CD14-positive monocyte (primary cell): Measurements from ENCODE around the gene SUFU. TPM values are rescaled to one million over a fixed set of nuclear protein-coding genes. Genes with fewer than 3 reads are reported as not detected.

Source experiments
- DNase-seq, 3 donors: peaks; one replicate each; pipeline ENCODE4 v3.0.0-alpha.2; 2011 to 2022
- H2AFZ ChIP-seq: 2 replicates; pipeline ENCODE4 v1.6.0; 2012; ENCODE audit warnings: mild to moderate bottlenecking, low read depth, low read length, inconsistent platforms; ENCODE audit not compliant: insufficient read depth, poor library complexity, severe bottlenecking
- H3K27ac ChIP-seq, 2 donors: 1 replicate in 1 of 2; 2 replicates in 1 of 2; pipeline ENCODE4 v1.5.1; 2012 to 2013; ENCODE audit warnings: low read length in 2 of 2, control low read depth in 1 of 2, inconsistent platforms in 1 of 2, low read depth in 1 of 2, mild to moderate bottlenecking in 1 of 2
- H3K27me3 ChIP-seq, 2 donors: one replicate each; pipeline versions ENCODE4 v1.6.0 to v1.6.1; 2011 to 2013; ENCODE audit warnings: low read length in 2 of 2; ENCODE audit not compliant: control insufficient read depth in 2 of 2, insufficient read depth in 2 of 2
- H3K36me3 ChIP-seq, 2 donors: replicated peaks in 1 of 2; 1 replicate in 1 of 2; 2 replicates in 1 of 2; pipeline versions ENCODE4 v1.5.1 to v1.6.1; 2012 to 2013; ENCODE audit warnings: low read length in 2 of 2, control low read depth in 1 of 2, inconsistent platforms in 1 of 2, mild to moderate bottlenecking in 1 of 2; ENCODE audit not compliant: insufficient read depth in 2 of 2, control insufficient read depth in 1 of 2
- H3K4me1 ChIP-seq, 2 donors: 1 replicate in 1 of 2; 2 replicates in 1 of 2; pipeline versions ENCODE4 v1.5.1 to v1.6.1; 2012 to 2013; ENCODE audit warnings: low read length in 2 of 2, control low read depth in 1 of 2, inconsistent platforms in 1 of 2, mild to moderate bottlenecking in 1 of 2, moderate library complexity in 1 of 2; ENCODE audit not compliant: insufficient read depth in 2 of 2, control insufficient read depth in 1 of 2
- H3K4me2 ChIP-seq: replicated peaks from 2 replicates; pipeline ENCODE3; 2012; ENCODE audit warnings: low read length, moderate library complexity, mild to moderate bottlenecking; ENCODE audit not compliant: poor library complexity, severe bottlenecking; ENCODE audit errors: extremely low read depth
- H3K4me3 ChIP-seq, 3 experiments: fragments of 200-600 bp in 1 of 3; sonication (generic) in 1 of 3; replicated peaks in 1 of 3; 1 replicate in 2 of 3; 2 replicates in 1 of 3; pipeline ENCODE4 v1.5.1; 2011 to 2013; ENCODE audit warnings: low read length in 3 of 3, mild to moderate bottlenecking in 3 of 3, control low read depth in 2 of 3, low read depth in 2 of 3, inconsistent platforms in 1 of 3, moderate library complexity in 1 of 3
- H3K79me2 ChIP-seq: 2 replicates; pipeline ENCODE4 v1.6.0; 2012; ENCODE audit warnings: mild to moderate bottlenecking, control low read depth, inconsistent platforms, low read length, moderate library complexity; ENCODE audit not compliant: insufficient read depth
- H3K9ac ChIP-seq: 2 replicates; pipeline ENCODE4 v1.6.0; 2017; ENCODE audit warnings: low read length, mild to moderate bottlenecking; ENCODE audit not compliant: insufficient read depth, poor library complexity, severe bottlenecking
- H3K9me3 ChIP-seq, 2 donors: replicated peaks in 1 of 2; 1 replicate in 1 of 2; 2 replicates in 1 of 2; pipeline versions ENCODE4 v1.5.1 to v1.6.1; 2012 to 2013; ENCODE audit warnings: low read length in 2 of 2, control low read depth in 1 of 2; ENCODE audit not compliant: control insufficient read depth in 1 of 2, insufficient read depth in 1 of 2
- H4K20me1 ChIP-seq: 2 replicates; pipeline ENCODE4 v1.6.0; 2012; ENCODE audit warnings: mild to moderate bottlenecking, low read length, control low read depth, moderate library complexity; ENCODE audit not compliant: insufficient read depth
- H3K27ac Mint-ChIP-seq, 7 donors: one replicate each; pipeline ENCODE4 v1.8.0; 2020; ENCODE audit warnings: mild to moderate bottlenecking in 7 of 7, mixed read lengths in 7 of 7, moderate library complexity in 6 of 7, inconsistent platforms in 2 of 7
- H3K27me3 Mint-ChIP-seq, 3 donors: one replicate each; pipeline ENCODE4 v1.8.0; 2021 to 2022; ENCODE audit warnings: low read depth in 3 of 3, mild to moderate bottlenecking in 3 of 3, mixed read lengths in 3 of 3, moderate library complexity in 3 of 3, inconsistent platforms in 1 of 3
- H3K36me3 Mint-ChIP-seq, 2 donors: one replicate each; pipeline ENCODE4 v1.8.0; 2020; ENCODE audit warnings: mixed read lengths in 2 of 2, inconsistent platforms in 1 of 2, mild to moderate bottlenecking in 1 of 2
- H3K4me1 Mint-ChIP-seq: one replicate; pipeline ENCODE4 v1.8.0; 2020; ENCODE audit warnings: mild to moderate bottlenecking, mixed read lengths
- H3K4me3 Mint-ChIP-seq, 2 donors: one replicate each; pipeline ENCODE4 v1.8.0; 2020; ENCODE audit warnings: mild to moderate bottlenecking in 2 of 2, mixed read lengths in 2 of 2, moderate library complexity in 1 of 2
- H3K9me3 Mint-ChIP-seq, 7 donors: one replicate each; pipeline ENCODE4 v1.8.0; 2020 to 2022; ENCODE audit warnings: mixed read lengths in 7 of 7, mild to moderate bottlenecking in 6 of 7, moderate library complexity in 6 of 7, inconsistent platforms in 2 of 7
- CTCF ChIP-seq: fragments of 200-600 bp; IDR thresholded peaks from one replicate; pipeline ENCODE4 v1.8.0; 2022; ENCODE audit warnings: antibody characterized with exemption, mild to moderate bottlenecking
- WGBS: methylation state at CpG from one replicate; pipeline ENCODE4 v1.1.5; 2013; ENCODE audit warnings: missing lambda C conversion rate; ENCODE audit not compliant: insufficient coverage; 5-methylcytosine and 5-hydroxymethylcytosine counted together
- intact Hi-C, 2 donors: fragments of 100-400 bp; cut with micrococcal nuclease; formaldehyde crosslinking; loops; one replicate each; pipeline versions ENCODE4 v1.15.0 to v1.15.1; 2023
- polyA plus RNA-seq, 3 donors: library from polyadenylated mRNA; depleted of rRNA in 1 of 3; unstranded in 2 of 3; stranded (reverse) in 1 of 3; fragments of 300-500 nt in 2 of 3; fragments of >200 nt in 1 of 3; fragmentation: Illumina TruSeq in 2 of 3; gene quantifications; 1 replicate in 2 of 3; 2 replicates in 1 of 3; pipeline ENCODE4 v1.2.3, GENCODE V29; 2012 to 2021

The SUFU gene
- polyA plus RNA-seq, 3 donors = 3.2 to 10.0 (median 5.7) TPM

DNA sequence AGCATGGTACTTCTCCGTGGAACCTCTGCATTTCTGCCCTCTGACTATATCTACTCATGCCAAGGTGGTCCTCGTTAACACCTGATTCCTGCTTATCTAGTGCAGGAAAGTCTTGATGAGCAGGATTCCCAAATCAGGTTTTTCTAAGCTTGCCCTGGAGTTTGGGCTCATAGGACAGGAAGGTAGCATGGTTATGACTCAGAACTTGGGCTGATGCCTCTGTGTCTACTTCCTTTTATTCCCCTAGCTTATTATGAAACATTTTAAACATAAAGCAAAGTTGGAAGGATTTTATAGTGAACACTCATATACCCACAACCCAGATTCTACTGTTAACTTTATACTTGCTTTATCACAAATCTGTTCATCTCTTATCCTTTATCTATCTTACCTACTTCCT, 5.6 kb downstream of the SUFU start:
- Histone ChIP-seq H3K27me3 (no peaks in the 10 kb centered on the region), H4K20me1 (peaks cover 85% of the 10 kb centered on the region), H3K27ac (peak overlapping the region; percentile 70 to 79), H3K9me3 (no peaks in the 10 kb centered on the region), H3K9ac (no peak overlapping the region), H3K4me1 (peaks cover 59 to 69% of the 10 kb centered on the region in 2 donors), H3K4me3 (peak overlapping the region in 1 of 3 experiments; percentile 38), H3K4me2 (peak overlapping the region; percentile 45), H2AFZ (no peak overlapping the region), H3K36me3 (peaks cover 22 to 62% of the 10 kb centered on the region in 2 donors), H3K79me2 (peaks cover 87% of the 10 kb centered on the region)
- intact Hi-C loops = loop anchor here (10.0 kb wide), 3 partner anchors 235 to 375 kb away; partner anchors contain the start of genes PPRC1 (in 2 of the 2), ELOVL3 (in 1 of the 2) and WBP1L (in 1 of the 2)
- no peaks in the 10 kb centered on the region for H3K9me3 Mint-ChIP-seq
- peak overlapping the region; percentile 85 to 94 (median 89) for H3K27ac Mint-ChIP-seq
- H3K36me3 Mint-ChIP-seq = peaks cover 43 to 60% of the 10 kb centered on the region in 2 donors
- peaks cover 0 to 1% (median 0%) of the 10 kb centered on the region in 3 donors for H3K27me3 Mint-ChIP-seq
- H3K4me3 Mint-ChIP-seq = no peak overlapping the region
- peaks cover 60% of the 10 kb centered on the region for H3K4me1 Mint-ChIP-seq
- TF ChIP-seq CTCF = no peak
- peak; percentile 66 to 91 (median 87) for DNase-seq
- no CpG with 5 or more reads among the region's 2 CpGs for WGBS

DNA sequence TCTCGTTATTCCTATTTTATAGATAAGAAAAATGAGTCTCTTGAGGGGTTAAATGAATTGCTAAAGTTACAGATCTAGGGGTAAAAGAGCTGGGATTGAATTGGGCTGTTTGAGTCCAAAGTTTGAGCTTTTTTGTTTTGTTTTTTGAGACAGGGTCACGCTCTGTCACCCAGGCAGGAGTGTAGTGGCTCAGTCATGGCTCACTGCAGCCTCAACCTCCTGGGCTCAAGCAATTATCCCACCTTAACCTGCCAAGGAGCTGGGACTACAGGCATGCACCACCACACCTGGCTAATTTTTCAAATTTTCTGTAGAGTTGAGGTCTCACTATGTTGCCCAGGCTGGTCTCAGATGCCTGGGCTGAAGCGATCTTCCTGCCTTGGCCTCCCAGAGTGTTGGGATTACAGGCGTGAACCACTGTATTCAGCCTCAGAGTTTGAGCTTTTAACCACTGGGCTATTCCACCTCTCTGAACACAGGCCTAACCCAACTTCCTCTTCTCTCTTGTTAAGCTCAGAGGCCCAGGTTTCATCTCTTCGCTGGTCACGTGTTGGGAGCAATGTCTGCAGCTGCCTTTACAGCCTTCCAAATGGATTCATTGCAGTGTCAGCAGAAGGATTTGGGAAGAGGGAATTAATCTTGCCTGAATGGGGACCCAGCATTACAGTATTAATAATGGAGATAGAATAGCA, 8.0 kb downstream of the SUFU start:
- intact Hi-C loops = no loop called here
- peak overlapping the region; percentile 22 for H3K9ac ChIP-seq
- Mint-ChIP-seq H3K27me3 (peaks cover 0 to 1% (median 0%) of the 10 kb centered on the region in 3 donors), H3K27ac (peak overlapping the region; percentile 56 to 89 (median 85)), H3K36me3 (peaks cover 44 to 68% of the 10 kb centered on the region in 2 donors), H3K4me1 (peaks cover 41% of the 10 kb centered on the region), H3K4me3 (no peak overlapping the region), H3K9me3 (no peaks in the 10 kb centered on the region)
- no peak for TF ChIP-seq CTCF
- DNase-seq = peak; percentile 33 to 67 (median 62)
- H3K36me3 ChIP-seq = peaks cover 38 to 71% of the 10 kb centered on the region in 2 donors
- H3K4me1 ChIP-seq = peaks cover 46 to 51% of the 10 kb centered on the region in 2 donors
- 40% methylated on average over 2 of the region's 6 CpGs for WGBS
- H3K9me3 ChIP-seq = no peaks in the 10 kb centered on the region
- peak overlapping the region; percentile 68 to 69 for H3K27ac ChIP-seq
- no peak overlapping the region for H2AFZ ChIP-seq
- peaks cover 80% of the 10 kb centered on the region for H4K20me1 ChIP-seq
- no peak overlapping the region for H3K4me3 ChIP-seq
- H3K27me3 ChIP-seq = no peaks in the 10 kb centered on the region
- H3K79me2 ChIP-seq = peaks cover 72% of the 10 kb centered on the region
- H3K4me2 ChIP-seq = no peak overlapping the region
